Neural progenitor cell (in vitro differentiated cells): ENCODE data around the gene SCN2B. TPM values are rescaled to one million over a fixed set of nuclear protein-coding genes. Genes with fewer than 3 reads are reported as not detected.

Experiments
- DNase-seq: peaks from one replicate; pipeline ENCODE4 v3.0.0-alpha.2; 2016; ENCODE audit warnings: low spot score
- H2AFZ ChIP-seq: fragments of 200-600 bp; sonication (generic); replicated peaks from 2 replicates; pipeline ENCODE4 v1.6.1; 2016; ENCODE audit warnings: antibody characterized with exemption
- H3F3A ChIP-seq: fragments of 200-600 bp; sonication (generic); 2 replicates; pipeline ENCODE4 v1.6.1; 2016; ENCODE audit warnings: antibody characterized with exemption, low read depth
- H3K27ac ChIP-seq: fragments of 200-600 bp; sonication (generic); 2 replicates; pipeline ENCODE4 v1.5.1; 2016; ENCODE audit warnings: mild to moderate bottlenecking
- H3K27me3 ChIP-seq: fragments of 200-600 bp; sonication (generic); 2 replicates; pipeline ENCODE4 v1.6.1; 2016; ENCODE audit warnings: mild to moderate bottlenecking, moderate library complexity
- H3K36me3 ChIP-seq: fragments of 200-600 bp; sonication (generic); 2 replicates; pipeline ENCODE4 v1.5.1; 2016
- H3K4me1 ChIP-seq: fragments of 200-600 bp; sonication (generic); 2 replicates; pipeline ENCODE4 v1.6.1; 2016; ENCODE audit warnings: mixed run types
- H3K4me2 ChIP-seq: fragments of 200-600 bp; sonication (generic); 2 replicates; pipeline ENCODE4 v1.6.1; 2016
- H3K4me3 ChIP-seq: fragments of 200-600 bp; sonication (generic); 2 replicates; pipeline ENCODE4 v1.5.1; 2016
- H3K79me2 ChIP-seq: fragments of 200-600 bp; sonication (generic); 2 replicates; pipeline ENCODE4 v1.6.1; 2016; ENCODE audit warnings: low read depth
- H3K9ac ChIP-seq: fragments of 200-600 bp; sonication (generic); 2 replicates; pipeline ENCODE4 v1.6.1; 2016
- H3K9me3 ChIP-seq: fragments of 200-600 bp; sonication (generic); 2 replicates; pipeline ENCODE4 v1.5.1; 2016; ENCODE audit warnings: low read depth
- H4K20me1 ChIP-seq: fragments of 200-600 bp; sonication (generic); 2 replicates; pipeline ENCODE4 v1.6.1; 2016; ENCODE audit warnings: low read depth
- H3K27ac Mint-ChIP-seq: 3 replicates; pipeline ENCODE4 v1.8.0; 2021; ENCODE audit warnings: mixed read lengths
- H3K27me3 Mint-ChIP-seq: 2 replicates; pipeline ENCODE4 v1.8.0; 2022; ENCODE audit warnings: low read depth, mild to moderate bottlenecking, inconsistent platforms, moderate library complexity, mixed read lengths; ENCODE audit not compliant: insufficient read depth
- H3K36me3 Mint-ChIP-seq: 3 replicates; pipeline ENCODE4 v1.8.0; 2021; ENCODE audit warnings: mixed read lengths
- H3K4me1 Mint-ChIP-seq: 3 replicates; pipeline ENCODE4 v1.8.0; 2021; ENCODE audit warnings: mixed read lengths
- H3K4me3 Mint-ChIP-seq: 3 replicates; pipeline ENCODE4 v1.8.0; 2021; ENCODE audit warnings: mild to moderate bottlenecking, moderate library complexity, mixed read lengths
- H3K9me3 Mint-ChIP-seq: 3 replicates; pipeline ENCODE4 v1.8.0; 2020; ENCODE audit warnings: mixed read lengths
- CTCF ChIP-seq: fragments of 200-600 bp; sonication (generic); IDR thresholded peaks from 2 replicates; pipeline ENCODE4 v1.5.1; 2017; ENCODE audit warnings: antibody characterized with exemption, mild to moderate bottlenecking
- EZH2 ChIP-seq: fragments of 200-600 bp; sonication (generic); IDR thresholded peaks from 2 replicates; pipeline ENCODE4 v1.6.1; 2017; ENCODE audit warnings: antibody characterized with exemption, mild to moderate bottlenecking, moderate library complexity
- EZH2phosphoT487 ChIP-seq: fragments of 200-600 bp; sonication (generic); IDR thresholded peaks from 2 replicates; pipeline ENCODE4 v1.6.1; 2017; ENCODE audit warnings: antibody characterized with exemption
- total RNA-seq: library from RNA; depleted of rRNA; stranded (reverse); fragments of >200 nt; gene quantifications from 2 replicates; pipeline ENCODE4 v1.2.3, GENCODE V29; 2015; ENCODE audit warnings: low replicate concordance

Gene SCN2B
- total RNA-seq, 1 donor from 2014 or later, result 0.15 TPM

DNA sequence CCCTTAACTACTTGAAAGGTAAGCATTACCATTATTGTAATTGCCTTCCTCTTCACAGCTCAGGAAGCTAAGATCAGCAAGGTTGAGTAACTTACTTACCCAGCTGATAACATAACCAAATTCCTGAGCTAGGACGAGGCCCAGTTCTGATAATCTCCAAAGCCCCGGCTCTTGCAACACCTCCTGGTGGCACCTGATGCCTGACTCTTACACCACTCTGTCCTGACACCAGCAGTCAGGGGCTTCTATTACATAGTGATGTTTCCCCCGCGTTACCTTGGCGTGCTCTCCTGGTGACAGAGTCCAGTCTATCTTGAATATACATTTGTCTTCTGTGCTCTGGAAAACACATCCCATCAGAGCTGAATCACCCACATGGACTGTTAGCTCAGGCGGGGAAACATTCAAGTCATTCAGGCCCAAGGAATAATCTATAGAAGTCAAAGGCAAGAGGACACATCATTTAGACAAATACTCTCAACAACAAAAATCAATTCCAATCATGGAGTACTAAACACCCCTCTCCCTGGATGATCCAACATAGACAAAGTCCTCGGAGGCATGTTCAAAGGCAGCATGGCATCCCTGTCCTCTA, 35.8 kb upstream of the SCN2B start:
- peak; percentile 17 for DNase-seq
- no peak overlapping the region for H3K27ac ChIP-seq
- no peaks in the 10 kb centered on the region for H3K9me3 ChIP-seq
- H3K9ac ChIP-seq, result no peak overlapping the region
- no peaks in the 10 kb centered on the region for H3K36me3 ChIP-seq
- H3K27me3 ChIP-seq, result no peaks in the 10 kb centered on the region
- H3K4me2 ChIP-seq, result peak overlapping the region; percentile 59
- no peak overlapping the region for H3K4me3 Mint-ChIP-seq
- no peaks in the 10 kb centered on the region for H4K20me1 ChIP-seq
- H3K9me3 Mint-ChIP-seq, result no peaks in the 10 kb centered on the region
- no peaks in the 10 kb centered on the region for H3K79me2 ChIP-seq
- H3K36me3 Mint-ChIP-seq, result no peaks in the 10 kb centered on the region
- no peak overlapping the region for H3K27ac Mint-ChIP-seq
- no peak for TF ChIP-seq EZH2
- no peak for TF ChIP-seq EZH2phosphoT487
- TF ChIP-seq CTCF, result no peak
- peaks cover 45% of the 10 kb centered on the region for H3F3A ChIP-seq
- no peak overlapping the region for H3K4me3 ChIP-seq
- no peak overlapping the region for H2AFZ ChIP-seq
- peaks cover 26% of the 10 kb centered on the region for H3K4me1 Mint-ChIP-seq
- peaks cover 47% of the 10 kb centered on the region for H3K4me1 ChIP-seq
- peaks cover 10% of the 10 kb centered on the region for H3K27me3 Mint-ChIP-seq

- Histone ChIP-seq H4K20me1 (no peaks in the 10 kb centered on the region), H3F3A (peaks cover 45% of the 10 kb centered on the region), H3K4me1 (peaks cover 51% of the 10 kb centered on the region), H3K27me3 (no peaks in the 10 kb centered on the region), H3K27ac (no peak overlapping the region), H3K79me2 (no peaks in the 10 kb centered on the region), H3K36me3 (no peaks in the 10 kb centered on the region), H3K4me2 (peak overlapping the region; percentile 59), H2AFZ (no peak overlapping the region), H3K9me3 (no peaks in the 10 kb centered on the region), H3K4me3 (no peak overlapping the region), H3K9ac (no peak overlapping the region)
- Mint-ChIP-seq H3K9me3 (no peaks in the 10 kb centered on the region), H3K4me3 (no peak overlapping the region), H3K36me3 (no peaks in the 10 kb centered on the region), H3K4me1 (peaks cover 26% of the 10 kb centered on the region), H3K27me3 (peaks cover 10% of the 10 kb centered on the region), H3K27ac (no peak overlapping the region)
- peak; percentile 82 for DNase-seq
- TF ChIP-seq CTCF (no peak), EZH2 (peak; percentile 37), EZH2phosphoT487 (peak; percentile 34)
Observed at GRCh38 chr11:118211006-118211405, 34.6 kb upstream of the SCN2B start.

GRCh38 chr11:118210323-118210722, 33.9 kb upstream of the SCN2B start:
- Histone ChIP-seq H3F3A (peaks cover 45% of the 10 kb centered on the region), H4K20me1 (no peaks in the 10 kb centered on the region), H3K27me3 (no peaks in the 10 kb centered on the region), H3K36me3 (no peaks in the 10 kb centered on the region), H2AFZ (no peak overlapping the region), H3K27ac (no peak overlapping the region), H3K4me3 (no peak overlapping the region), H3K4me1 (peaks cover 51% of the 10 kb centered on the region), H3K4me2 (peak overlapping the region; percentile 59), H3K9ac (no peak overlapping the region), H3K79me2 (no peaks in the 10 kb centered on the region), H3K9me3 (no peaks in the 10 kb centered on the region)
- Mint-ChIP-seq H3K9me3 (no peaks in the 10 kb centered on the region), H3K27me3 (peaks cover 10% of the 10 kb centered on the region), H3K4me3 (no peak overlapping the region), H3K27ac (no peak overlapping the region), H3K4me1 (peaks cover 26% of the 10 kb centered on the region), H3K36me3 (no peaks in the 10 kb centered on the region)
- TF ChIP-seq EZH2phosphoT487, result no peak
- TF ChIP-seq CTCF, result no peak
- TF ChIP-seq EZH2, result no peak
- no peak for DNase-seq
